Hepatocyte (in vitro differentiated cells): Measurements from ENCODE around the gene PAXX. TPM values are rescaled to one million over a fixed set of nuclear protein-coding genes. Genes with fewer than 3 reads are reported as not detected.

Experiments
- DNase-seq: peaks from one replicate; pipeline ENCODE4 v3.0.0-alpha.2; 2016; ENCODE audit warnings: low spot score
- H2AFZ ChIP-seq: fragments of 200-600 bp; sonication (generic); 2 replicates; pipeline ENCODE4 v1.6.0; 2016; ENCODE audit warnings: antibody characterized with exemption, mild to moderate bottlenecking
- H3K27ac ChIP-seq: fragments of 200-600 bp; sonication (generic); 2 replicates; pipeline ENCODE4 v1.5.1; 2016; ENCODE audit warnings: mild to moderate bottlenecking
- H3K27me3 ChIP-seq: fragments of 200-600 bp; sonication (generic); 2 replicates; pipeline ENCODE4 v1.6.1; 2016
- H3K36me3 ChIP-seq: fragments of 200-600 bp; sonication (generic); replicated peaks from 2 replicates; pipeline ENCODE4 v1.5.1; 2016; ENCODE audit warnings: low read depth; ENCODE audit not compliant: insufficient read depth
- H3K4me1 ChIP-seq: fragments of 200-600 bp; sonication (generic); 2 replicates; pipeline ENCODE4 v1.5.1; 2016; ENCODE audit warnings: mild to moderate bottlenecking, moderate library complexity; ENCODE audit not compliant: insufficient read depth
- H3K4me2 ChIP-seq: fragments of 200-600 bp; sonication (generic); 2 replicates; pipeline ENCODE4 v1.6.0; 2016
- H3K4me3 ChIP-seq: fragments of 200-600 bp; sonication (generic); 2 replicates; pipeline ENCODE4 v1.5.1; 2016; ENCODE audit warnings: mild to moderate bottlenecking
- H3K79me2 ChIP-seq: fragments of 200-600 bp; sonication (generic); 2 replicates; pipeline ENCODE4 v1.6.0; 2017; ENCODE audit warnings: mild to moderate bottlenecking
- H3K9me2 ChIP-seq: fragments of 200-600 bp; sonication (generic); replicated peaks from 2 replicates; pipeline ENCODE4 v1.6.0; 2017; ENCODE audit warnings: mild to moderate bottlenecking; ENCODE audit not compliant: insufficient read depth
- H3K9me3 ChIP-seq: fragments of 200-600 bp; sonication (generic); 2 replicates; pipeline ENCODE4 v1.5.1; 2016; ENCODE audit warnings: low read depth, mild to moderate bottlenecking
- H4K20me1 ChIP-seq: fragments of 200-600 bp; sonication (generic); 2 replicates; pipeline ENCODE4 v1.6.0; 2016; ENCODE audit warnings: mild to moderate bottlenecking; ENCODE audit not compliant: insufficient read depth, poor library complexity, severe bottlenecking
- EZH2 ChIP-seq: fragments of 200-600 bp; sonication (generic); IDR thresholded peaks from 2 replicates; pipeline ENCODE4 v1.6.1; 2016; ENCODE audit warnings: antibody characterized with exemption, mild to moderate bottlenecking, borderline replicate concordance
- EZH2phosphoT487 ChIP-seq: fragments of 200-600 bp; sonication (generic); IDR thresholded peaks from one replicate; pipeline ENCODE4 v1.6.1; 2018; ENCODE audit warnings: antibody characterized with exemption, mild to moderate bottlenecking, low read depth, moderate library complexity; ENCODE audit not compliant: unreplicated experiment, severe bottlenecking
- WGBS: methylation state at CpG from one replicate; pipeline ENCODE4 v1.1.6; 2016; ENCODE audit warnings: low lambda C conversion rate; ENCODE audit errors: missing lambda C conversion rate; 5-methylcytosine and 5-hydroxymethylcytosine counted together
- polyA plus RNA-seq: library from polyadenylated mRNA; unstranded; fragments of >200 nt; fragmentation: Nextera tagmentation; extraction: Ambion mirVana; gene quantifications from 2 replicates; pipeline ENCODE4 v1.2.1, GENCODE V29; 2016
- total RNA-seq: library from RNA; depleted of rRNA; stranded (reverse); fragments of >200 nt; gene quantifications from 2 replicates; pipeline ENCODE4 v1.2.3, GENCODE V29; 2014
- TF ChIP-seq, protein P1 (sequence below): fragments of 200-600 bp; sonication (generic); IDR thresholded peaks from 2 replicates; pipeline ENCODE4 v1.5.1; 2016; ENCODE audit warnings: antibody characterized with exemption, mild to moderate bottlenecking; ENCODE audit not compliant: poor library complexity

PAXX gene
- total and polyA plus RNA-seq, 2 experiments from 2014 or later: 39.5 to 89.5 TPM

- WGBS: 97% methylated on average over 13 of the region's 16 CpGs
- H3K4me1 ChIP-seq: no peaks in the 10 kb centered on the region
- no peaks in the 10 kb centered on the region for H4K20me1 ChIP-seq
- no peaks in the 10 kb centered on the region for H3K9me3 ChIP-seq
- no peak overlapping the region for H3K4me3 ChIP-seq
- TF ChIP-seq, protein P1, sequence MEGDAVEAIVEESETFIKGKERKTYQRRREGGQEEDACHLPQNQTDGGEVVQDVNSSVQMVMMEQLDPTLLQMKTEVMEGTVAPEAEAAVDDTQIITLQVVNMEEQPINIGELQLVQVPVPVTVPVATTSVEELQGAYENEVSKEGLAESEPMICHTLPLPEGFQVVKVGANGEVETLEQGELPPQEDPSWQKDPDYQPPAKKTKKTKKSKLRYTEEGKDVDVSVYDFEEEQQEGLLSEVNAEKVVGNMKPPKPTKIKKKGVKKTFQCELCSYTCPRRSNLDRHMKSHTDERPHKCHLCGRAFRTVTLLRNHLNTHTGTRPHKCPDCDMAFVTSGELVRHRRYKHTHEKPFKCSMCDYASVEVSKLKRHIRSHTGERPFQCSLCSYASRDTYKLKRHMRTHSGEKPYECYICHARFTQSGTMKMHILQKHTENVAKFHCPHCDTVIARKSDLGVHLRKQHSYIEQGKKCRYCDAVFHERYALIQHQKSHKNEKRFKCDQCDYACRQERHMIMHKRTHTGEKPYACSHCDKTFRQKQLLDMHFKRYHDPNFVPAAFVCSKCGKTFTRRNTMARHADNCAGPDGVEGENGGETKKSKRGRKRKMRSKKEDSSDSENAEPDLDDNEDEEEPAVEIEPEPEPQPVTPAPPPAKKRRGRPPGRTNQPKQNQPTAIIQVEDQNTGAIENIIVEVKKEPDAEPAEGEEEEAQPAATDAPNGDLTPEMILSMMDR: no peak
- no peak for TF ChIP-seq EZH2phosphoT487
- TF ChIP-seq EZH2: no peak
- DNase-seq: no peak
- no peak overlapping the region for H3K27ac ChIP-seq
- no peaks in the 10 kb centered on the region for H3K79me2 ChIP-seq
- no peaks in the 10 kb centered on the region for H3K27me3 ChIP-seq
- H2AFZ ChIP-seq: no peak overlapping the region
- H3K36me3 ChIP-seq: no peaks in the 10 kb centered on the region
- H3K4me2 ChIP-seq: no peak overlapping the region
- H3K9me2 ChIP-seq: no peaks in the 10 kb centered on the region
These were observed 24.2 kb downstream of the PAXX start for GRCh38 chr9:137016436-137016835.

DNA sequence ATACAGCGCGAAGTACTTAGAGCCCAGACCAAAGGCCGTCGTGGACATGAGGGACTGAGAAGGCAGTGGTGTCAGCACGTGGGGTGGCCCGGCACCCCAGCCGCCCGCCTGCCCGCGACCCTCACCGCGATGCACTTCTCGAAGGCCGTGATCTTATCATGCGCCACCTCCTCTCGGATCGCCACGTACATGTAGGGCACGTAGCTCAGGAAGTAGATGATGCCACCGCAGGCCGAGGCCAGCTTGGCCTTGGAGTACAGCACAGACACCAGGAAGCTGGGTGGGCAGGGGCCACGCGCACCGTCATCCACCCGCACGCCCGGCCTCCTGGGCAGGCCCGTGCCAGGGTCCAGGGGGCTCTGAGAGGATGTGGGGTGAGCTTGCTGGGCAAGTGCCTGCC is 24.8 kb downstream of the PAXX start:
- 96% methylated on average over 28 of the region's 28 CpGs for WGBS
- no peaks in the 10 kb centered on the region for H3K36me3 ChIP-seq

DNA sequence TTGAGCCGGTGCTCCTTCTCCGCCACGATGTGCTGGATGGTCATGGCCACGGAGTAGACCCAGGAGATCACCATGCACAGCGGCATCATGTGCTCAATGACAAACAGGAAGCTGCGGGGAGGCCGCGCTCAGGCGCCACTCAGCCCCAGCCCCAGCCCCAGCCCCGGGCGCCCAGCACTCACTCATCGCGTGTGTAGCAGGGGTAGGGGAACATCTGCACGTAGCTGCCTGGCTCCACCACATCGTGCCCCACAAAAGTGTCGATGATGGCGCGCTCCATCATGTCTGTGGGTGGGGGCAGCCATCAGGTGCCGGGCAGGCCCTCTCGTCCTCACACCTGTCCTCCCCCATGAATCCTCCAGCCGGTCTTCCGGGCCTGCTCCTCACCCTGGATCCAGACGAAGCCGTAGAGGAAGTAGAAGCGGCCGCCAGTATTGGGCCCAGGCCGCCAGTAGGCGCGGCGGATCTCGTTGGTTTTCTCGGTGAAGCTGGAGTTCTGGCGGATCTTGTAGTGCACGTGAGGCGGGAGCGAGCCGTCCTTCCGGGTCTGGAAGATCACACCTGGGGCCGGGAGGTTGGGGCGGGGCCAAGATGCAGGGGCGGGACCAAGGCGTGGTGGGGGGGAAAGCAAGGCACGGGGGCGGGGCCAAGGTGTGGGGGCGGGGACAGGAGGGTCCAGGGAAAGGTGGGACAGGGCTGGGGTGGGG is 25.7 kb downstream of the PAXX start:
- no peaks in the 10 kb centered on the region for H3K4me1 ChIP-seq
- H3K36me3 ChIP-seq: no peaks in the 10 kb centered on the region
- no peak for DNase-seq
- H3K27me3 ChIP-seq: no peaks in the 10 kb centered on the region
- no peaks in the 10 kb centered on the region for H3K79me2 ChIP-seq
- no peaks in the 10 kb centered on the region for H3K9me3 ChIP-seq
- H4K20me1 ChIP-seq: no peaks in the 10 kb centered on the region
- H3K9me2 ChIP-seq: no peaks in the 10 kb centered on the region
- TF ChIP-seq, protein P1: no peak
- TF ChIP-seq EZH2 (no peak), EZH2phosphoT487 (no peak)
- H3K27ac ChIP-seq: no peak overlapping the region
- WGBS: 98% methylated on average over 37 of the region's 45 CpGs
- H3K4me2 ChIP-seq: no peak overlapping the region
- H2AFZ ChIP-seq: no peak overlapping the region
- no peak overlapping the region for H3K4me3 ChIP-seq

More for the DNA sequence above, 24.8 kb downstream of the PAXX start:
- no peak overlapping the region for H3K27ac ChIP-seq
- H3K4me1 ChIP-seq: no peaks in the 10 kb centered on the region
- no peak for DNase-seq
- H3K4me3 ChIP-seq: no peak overlapping the region
- H4K20me1 ChIP-seq: no peaks in the 10 kb centered on the region
- H3K4me2 ChIP-seq: no peak overlapping the region
- no peaks in the 10 kb centered on the region for H3K9me3 ChIP-seq
- H2AFZ ChIP-seq: no peak overlapping the region
- no peaks in the 10 kb centered on the region for H3K9me2 ChIP-seq
- H3K27me3 ChIP-seq: no peaks in the 10 kb centered on the region
- no peaks in the 10 kb centered on the region for H3K79me2 ChIP-seq
- TF ChIP-seq EZH2 (no peak), EZH2phosphoT487 (no peak)
- TF ChIP-seq, protein P1: no peak
